OCI-LY3 (cell line): ENCODE measurements around the gene TMEM106A.

ENCODE experiments used
- H2AFZ ChIP-seq: fragments of 200-600, 300-600 bp; shearing (Covaris generic); 2 replicates; pipeline ENCODE4 v1.6.0; 2014; ENCODE audit warnings: antibody characterized with exemption, low read depth, low read length
- H3K27ac ChIP-seq: fragments of 200-600, 300-600 bp; sonication (generic); 2 replicates; pipeline ENCODE4 v1.5.1; 2014; ENCODE audit warnings: mild to moderate bottlenecking, low read length, moderate library complexity, mixed read lengths
- H3K27me3 ChIP-seq: fragments of 200-600, 300-600 bp; sonication (generic); 2 replicates; pipeline ENCODE4 v1.6.1; 2014; ENCODE audit warnings: low read depth, low read length, mixed read lengths
- H3K36me3 ChIP-seq: fragments of 200-600, 300-600 bp; sonication (generic); replicated peaks from 2 replicates; pipeline ENCODE3; 2014; ENCODE audit warnings: low read depth, low read length, mixed read lengths
- H3K4me1 ChIP-seq: fragments of 300-600, 200-600 bp; sonication (generic); 2 replicates; pipeline ENCODE4 v1.6.1; 2014; ENCODE audit warnings: low read length, mixed read lengths
- H3K4me2 ChIP-seq: fragments of 200-600, 300-600 bp; sonication (generic); 2 replicates; pipeline ENCODE4 v1.6.1; 2014; ENCODE audit warnings: low read length, mixed read lengths
- H3K4me3 ChIP-seq: fragments of 300-600, 200-600 bp; sonication (generic); 2 replicates; pipeline ENCODE4 v1.5.1; 2014; ENCODE audit warnings: antibody characterized with exemption, mild to moderate bottlenecking, low read length, moderate library complexity
- H3K79me2 ChIP-seq: fragments of 300-600, 200-600 bp; shearing (Covaris generic); 2 replicates; pipeline ENCODE4 v1.6.1; 2014; ENCODE audit warnings: mild to moderate bottlenecking, low read length, mixed read lengths
- H3K9ac ChIP-seq: fragments of 300-600, 200-600 bp; shearing (Covaris generic); 2 replicates; pipeline ENCODE4 v1.6.0; 2014; ENCODE audit warnings: mild to moderate bottlenecking, low read length, moderate library complexity
- H3K9me3 ChIP-seq: fragments of 200-600, 300-600 bp; shearing (Covaris generic); 2 replicates; pipeline ENCODE4 v1.6.1; 2014; ENCODE audit warnings: low read length, mixed read lengths; ENCODE audit not compliant: insufficient read depth
- H4K20me1 ChIP-seq: fragments of 200-600, 300-600 bp; sonication (generic); 2 replicates; pipeline ENCODE4 v1.6.1; 2016; ENCODE audit warnings: low read length, mixed read lengths; ENCODE audit not compliant: insufficient read depth
- CTCF ChIP-seq: fragments of 200-600, 300-600 bp; sonication (generic); IDR thresholded peaks from 2 replicates; pipeline ENCODE4 v1.5.1; 2014; ENCODE audit warnings: antibody characterized with exemption, low read length, low read depth
- EZH2phosphoT487 ChIP-seq: fragments of 200-600 bp; shearing (Covaris generic); IDR thresholded peaks from 2 replicates; pipeline ENCODE4 v1.6.1; 2018; ENCODE audit warnings: antibody characterized with exemption, mixed run types, low read depth

Gene TMEM106A

GRCh38 chr17:43170766-43171585 lies 40.7 kb upstream of the TMEM106A start, which contains the start of gene NBR1:
Gene NBR1 (plus strand): TSS chr17:43171214. CDS start chr17:43175800, 4,586 bp downstream.
- H3K4me2 ChIP-seq = peak within 1 kb of the TSS; percentile 93
- H3K27ac ChIP-seq = peak within 1 kb of the TSS; percentile 92
- H3K4me1 ChIP-seq = peaks cover 15% of the 10 kb centered on the region
- TF ChIP-seq CTCF = 0 out of 2 replicates have a peak, but pooled peaks have one; percentile 14
- no peak for TF ChIP-seq EZH2phosphoT487
- peak within 1 kb of the TSS; percentile 69 for H2AFZ ChIP-seq
- peaks cover under 1% of the 10 kb centered on the region for H3K36me3 ChIP-seq
- H3K27me3 ChIP-seq = no peaks in the 10 kb centered on the region
- H4K20me1 ChIP-seq = no peaks in the 10 kb centered on the region
- peak within 1 kb of the TSS; percentile 91 for H3K9ac ChIP-seq
- H3K79me2 ChIP-seq = peaks cover 38% of the 10 kb centered on the region
- no peaks in the 10 kb centered on the region for H3K9me3 ChIP-seq
- peak within 1 kb of the TSS; percentile 90 for H3K4me3 ChIP-seq

- peak overlapping the region; percentile 92 for H3K27ac ChIP-seq
- peak overlapping the region; percentile 91 for H3K9ac ChIP-seq
- H2AFZ ChIP-seq = no peak overlapping the region; the same call in 1 of the 2 replicates
- peak overlapping the region; percentile 90 for H3K4me3 ChIP-seq
- H3K4me1 ChIP-seq = peaks cover 15% of the 10 kb centered on the region
- H3K27me3 ChIP-seq = no peaks in the 10 kb centered on the region
- no peaks in the 10 kb centered on the region for H3K9me3 ChIP-seq
- no peaks in the 10 kb centered on the region for H4K20me1 ChIP-seq
- H3K4me2 ChIP-seq = peak overlapping the region; percentile 93
- TF ChIP-seq EZH2phosphoT487 (no peak), CTCF (peak; percentile 15; the same call in 1 of the 2 replicates)
- peaks cover 3% of the 10 kb centered on the region for H3K36me3 ChIP-seq
- peaks cover 38% of the 10 kb centered on the region for H3K79me2 ChIP-seq
Observed at GRCh38 chr17:43171586-43172487, 39.8 kb upstream of the TMEM106A start.

GRCh38 chr17:43175213-43176118 lies 36.2 kb upstream of the TMEM106A start:
- H3K9ac ChIP-seq = no peak overlapping the region
- H2AFZ ChIP-seq = no peak overlapping the region
- peaks cover 10% of the 10 kb centered on the region for H3K36me3 ChIP-seq
- TF ChIP-seq EZH2phosphoT487 (no peak), CTCF (no peak)
- no peak overlapping the region for H3K27ac ChIP-seq
- H3K79me2 ChIP-seq = peaks cover 13% of the 10 kb centered on the region
- H4K20me1 ChIP-seq = no peaks in the 10 kb centered on the region
- no peak overlapping the region for H3K4me2 ChIP-seq
- no peak overlapping the region for H3K4me3 ChIP-seq
- no peaks in the 10 kb centered on the region for H3K9me3 ChIP-seq
- peaks cover 10% of the 10 kb centered on the region for H3K4me1 ChIP-seq
- H3K27me3 ChIP-seq = no peaks in the 10 kb centered on the region
